Measurements from ENCODE around the gene XRCC4. TPM values are rescaled to one million over a fixed set of nuclear protein-coding genes. Genes with fewer than 3 reads are reported as not detected.
A peak's percentile ranks its signal among the peaks of the same experiment; 100 is the strongest.

XRCC4 gene
- total and polyA plus RNA-seq, 2 of the 8 experiments (the other 6 are each of a cell fraction or from before 2014, with no cell fraction given), result 3.0 to 8.3 TPM

- peak; percentile 84 for TF ChIP-seq CHD7 (IDR thresholded peaks at IDR 0.05; ENCODE audit: insufficient replicate concordance, low read length)
Measured at GRCh38 chr5:83354958-83355357, 277.6 kb downstream of the XRCC4 start (continued).
